Measurements from ENCODE around the gene KANK4. TPM values are rescaled to one million over a fixed set of nuclear protein-coding genes. Genes with fewer than 3 reads are reported as not detected.

The KANK4 gene
- polyA plus RNA-seq, 2 of the 4 experiments (the other 2 are of a cell fraction), result 0.66 to 0.81 TPM

- 93% methylated on average over 7 of the region's 7 CpGs for WGBS (ENCODE audit: missing lambda C conversion rate)
- Histone ChIP-seq H3K4me3 (no peak overlapping the region), H3K4me2 (no peak overlapping the region), H3K4me1 (peaks cover 42% of the 10 kb centered on the region), H3K27ac (no peak overlapping the region), H3K9me3 (no peaks in the 10 kb centered on the region)
- DNase-seq (ENCODE audit: low read depth in 1 of 2, low spot score in 1 of 2), result no peak
- no peak for ATAC-seq
- FAIRE-seq, result no peak
- ChIA-PET POLR2A (no interaction called here), CTCF (no interaction called here)
- no peak for TF ChIP-seq HDAC2 (IDR thresholded peaks at IDR 0.05)
- no peak for TF ChIP-seq ZFP36 (IDR thresholded peaks at IDR 0.05; ENCODE audit: borderline replicate concordance, partially characterized antibody)
- TF ChIP-seq MAZ (IDR thresholded peaks at IDR 0.05; ENCODE audit: borderline replicate concordance, low read depth, low read length), result no peak
- TF ChIP-seq CEBPB (IDR thresholded peaks at IDR 0.05), result no peak
- TF ChIP-seq HOXB13 (CRISPR knock-in tag; IDR thresholded peaks at IDR 0.05; ENCODE audit: low read depth), result no peak
- no peak for TF ChIP-seq NFE2L2 (conservative IDR thresholded peaks at IDR 0.05; ENCODE audit: low read length)
- no peak for TF ChIP-seq KDM5A (IDR thresholded peaks at IDR 0.05)
- no peak for TF ChIP-seq RAD21 (conservative IDR thresholded peaks at IDR 0.05 in 1 of 2, IDR thresholded peaks at IDR 0.05 in 1 of 2)
- no peak for TF ChIP-seq ESRRA (IDR thresholded peaks at IDR 0.05; ENCODE audit: borderline replicate concordance, low read length)
- TF ChIP-seq, protein P1, sequence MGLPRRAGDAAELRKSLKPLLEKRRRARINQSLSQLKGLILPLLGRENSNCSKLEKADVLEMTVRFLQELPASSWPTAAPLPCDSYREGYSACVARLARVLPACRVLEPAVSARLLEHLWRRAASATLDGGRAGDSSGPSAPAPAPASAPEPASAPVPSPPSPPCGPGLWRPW (IDR thresholded peaks at IDR 0.05), result no peak
- TF ChIP-seq MAFK (IDR thresholded peaks at IDR 0.05; ENCODE audit: partially characterized antibody), result no peak
- TF ChIP-seq, protein P2, sequence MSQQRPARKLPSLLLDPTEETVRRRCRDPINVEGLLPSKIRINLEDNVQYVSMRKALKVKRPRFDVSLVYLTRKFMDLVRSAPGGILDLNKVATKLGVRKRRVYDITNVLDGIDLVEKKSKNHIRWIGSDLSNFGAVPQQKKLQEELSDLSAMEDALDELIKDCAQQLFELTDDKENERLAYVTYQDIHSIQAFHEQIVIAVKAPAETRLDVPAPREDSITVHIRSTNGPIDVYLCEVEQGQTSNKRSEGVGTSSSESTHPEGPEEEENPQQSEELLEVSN (IDR thresholded peaks at IDR 0.05; ENCODE audit: borderline replicate concordance, low read depth), result no peak
- no peak for TF ChIP-seq MYC (IDR thresholded peaks at IDR 0.05; ENCODE audit: borderline replicate concordance, low read length)
- TF ChIP-seq, protein P3, sequence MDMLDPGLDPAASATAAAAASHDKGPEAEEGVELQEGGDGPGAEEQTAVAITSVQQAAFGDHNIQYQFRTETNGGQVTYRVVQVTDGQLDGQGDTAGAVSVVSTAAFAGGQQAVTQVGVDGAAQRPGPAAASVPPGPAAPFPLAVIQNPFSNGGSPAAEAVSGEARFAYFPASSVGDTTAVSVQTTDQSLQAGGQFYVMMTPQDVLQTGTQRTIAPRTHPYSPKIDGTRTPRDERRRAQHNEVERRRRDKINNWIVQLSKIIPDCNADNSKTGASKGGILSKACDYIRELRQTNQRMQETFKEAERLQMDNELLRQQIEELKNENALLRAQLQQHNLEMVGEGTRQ (IDR thresholded peaks at IDR 0.05), result no peak
- TF ChIP-seq GATA3 (IDR thresholded peaks at IDR 0.05; ENCODE audit: borderline replicate concordance), result no peak
- TF ChIP-seq FOXS1 (CRISPR knock-in tag; IDR thresholded peaks at IDR 0.05), result no peak
- no peak for TF ChIP-seq CBX8 (IDR thresholded peaks at IDR 0.05)
- TF ChIP-seq, protein P4, sequence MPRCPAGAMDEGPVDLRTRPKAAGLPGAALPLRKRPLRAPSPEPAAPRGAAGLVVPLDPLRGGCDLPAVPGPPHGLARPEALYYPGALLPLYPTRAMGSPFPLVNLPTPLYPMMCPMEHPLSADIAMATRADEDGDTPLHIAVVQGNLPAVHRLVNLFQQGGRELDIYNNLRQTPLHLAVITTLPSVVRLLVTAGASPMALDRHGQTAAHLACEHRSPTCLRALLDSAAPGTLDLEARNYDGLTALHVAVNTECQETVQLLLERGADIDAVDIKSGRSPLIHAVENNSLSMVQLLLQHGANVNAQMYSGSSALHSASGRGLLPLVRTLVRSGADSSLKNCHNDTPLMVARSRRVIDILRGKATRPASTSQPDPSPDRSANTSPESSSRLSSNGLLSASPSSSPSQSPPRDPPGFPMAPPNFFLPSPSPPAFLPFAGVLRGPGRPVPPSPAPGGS (IDR thresholded peaks at IDR 0.05), result no peak
- no peak for TF ChIP-seq HOXA7 (CRISPR knock-in tag; IDR thresholded peaks at IDR 0.05)
These were observed 85.2 kb downstream of the KANK4 start for GRCh38 chr1:62233926-62234450.

DNA sequence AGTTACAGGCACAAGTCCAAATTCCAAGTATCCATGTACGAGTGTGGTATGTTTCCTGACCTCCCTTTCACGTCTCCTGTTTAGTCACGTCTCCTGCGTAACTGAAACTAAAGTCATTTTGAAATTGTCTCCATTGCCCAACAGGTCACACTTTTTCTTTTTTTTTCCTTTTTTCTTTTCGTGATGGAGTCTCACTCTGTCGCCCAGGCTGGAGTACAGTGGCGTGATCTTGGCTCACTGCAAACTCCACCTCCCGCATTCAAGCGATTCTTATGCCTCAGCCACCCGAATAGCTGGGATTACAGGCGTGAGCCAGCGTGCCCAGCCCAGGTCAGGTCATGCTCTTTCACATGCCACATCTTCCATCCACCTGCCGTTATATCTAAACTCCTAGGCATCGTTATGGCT lies 86.4 kb downstream of the KANK4 start:
- no peak overlapping the region for H3K4me3 ChIP-seq
- ChIA-PET POLR2A (no interaction called here), CTCF (no interaction called here)
- TF ChIP-seq RARB (CRISPR knock-in tag; IDR thresholded peaks at IDR 0.05) (no peak), CEBPB (IDR thresholded peaks at IDR 0.05) (no peak), ESRRA (IDR thresholded peaks at IDR 0.05; ENCODE audit: borderline replicate concordance, low read length) (no peak), RAD21 (conservative IDR thresholded peaks at IDR 0.05 in 1 of 2, IDR thresholded peaks at IDR 0.05 in 1 of 2) (no peak), MAZ (IDR thresholded peaks at IDR 0.05; ENCODE audit: borderline replicate concordance, low read depth, low read length) (no peak), CBX8 (IDR thresholded peaks at IDR 0.05) (no peak), PHF8 (IDR thresholded peaks at IDR 0.05; ENCODE audit: borderline replicate concordance, low read depth) (no peak), HOXB5 (CRISPR knock-in tag; IDR thresholded peaks at IDR 0.05) (no peak), CTCF (IDR thresholded peaks at IDR 0.05) (no peak), FOSL2 (IDR thresholded peaks at IDR 0.05) (no peak), FOSL2 (CRISPR knock-in tag; IDR thresholded peaks at IDR 0.05) (no peak), GATA3 (IDR thresholded peaks at IDR 0.05; ENCODE audit: borderline replicate concordance) (no peak), HOXB13 (CRISPR knock-in tag; IDR thresholded peaks at IDR 0.05; ENCODE audit: low read depth) (no peak)
- TF ChIP-seq, protein P3 (IDR thresholded peaks at IDR 0.05), result no peak
- no peaks in the 10 kb centered on the region for H3K9me3 ChIP-seq
- no peak overlapping the region for H3K4me2 ChIP-seq
- no peak for ATAC-seq
- H3K4me1 ChIP-seq, result peaks cover 39% of the 10 kb centered on the region
- no peak for FAIRE-seq
- no peak overlapping the region for H3K27ac ChIP-seq
- 77% methylated on average over 14 of the region's 14 CpGs for whole genome bisulfite sequencing (ENCODE audit: missing lambda C conversion rate)
- DNase-seq (ENCODE audit: low read depth in 1 of 2, low spot score in 1 of 2), result no peak

All from A549 (cell line).